HCT116 (cell line): ENCODE measurements around the gene GPR173. TPM values are rescaled to one million over a fixed set of nuclear protein-coding genes. Genes with fewer than 3 reads are reported as not detected.

Source experiments
- ATAC-seq: fragments of 200-7000 bp; cut with Tn5 transposase; 2 replicates; pipeline ENCODE4 v1.9.1; 2020; ENCODE audit warnings: mild to moderate bottlenecking, moderate library complexity
- BruUV-seq: library from RNA; stranded (reverse); fragments of 400-500 nt; replicated peaks from 2 replicates; lab custom pipeline; 2021; lab: Mats Ljungman, UMichigan
- CTCF ChIA-PET: fragments of 300-600 bp; sonication (Branson Sonifier 250); formaldehyde crosslinking; loops from one replicate; lab custom pipeline; 2021; ENCODE audit warnings: antibody characterized with exemption; lab: Charles Lee
- POLR2A ChIA-PET: fragments of 300-600, 350-600 bp; sonication (Branson Sonifier 250); formaldehyde crosslinking; loops from one replicate; lab custom pipeline; 2021; ENCODE audit warnings: antibody characterized with exemption; lab: Charles Lee
- RAD21 ChIA-PET, 2 experiments: fragments of 300-600 bp; sonication (Branson Sonifier 250); formaldehyde crosslinking; loops; one replicate each; lab custom pipeline; 2023; ENCODE audit warnings: low total read pairs in 2 of 2; ENCODE audit not compliant: uncharacterized antibody in 2 of 2, unreplicated experiment in 2 of 2, low non-redundant PET in 1 of 2; lab: Charles Lee
- DNase-seq: peaks from one replicate; pipeline ENCODE4 v3.0.0-alpha.2; 2010; ENCODE audit warnings: low read depth, low spot score
- H2AFZ ChIP-seq: fragments of 200-600 bp; shearing (Covaris generic), sonication (generic); 2 replicates; pipeline ENCODE4 v1.6.1; 2017; ENCODE audit warnings: low read depth, mixed run types, mixed read lengths, antibody characterized with exemption, low read length; ENCODE audit not compliant: poor library complexity, severe bottlenecking
- H3K27ac ChIP-seq: 2 replicates; pipeline ENCODE4 v1.5.1; 2012; ENCODE audit warnings: low read depth, low read length
- H3K27me3 ChIP-seq: fragments of 200-600 bp; sonication (generic); 2 replicates; pipeline ENCODE4 v1.6.1; 2016; ENCODE audit warnings: mixed run types, low read length, mixed read lengths; ENCODE audit not compliant: insufficient read depth
- H3K36me3 ChIP-seq, 2 experiments: fragments of 200-500 bp in 1 of 2; fragments of 200-600 bp in 1 of 2; sonication (Bioruptor generic) in 1 of 2; sonication (generic) in 1 of 2; 2 replicates each; pipeline versions ENCODE4 v1.5.1 to v1.6.1; 2014 to 2016; ENCODE audit warnings: low read length in 2 of 2, inconsistent platforms in 1 of 2, mixed read lengths in 1 of 2, mixed run types in 1 of 2; ENCODE audit not compliant: insufficient read depth in 2 of 2, control insufficient read depth in 1 of 2
- H3K4me1 ChIP-seq, 2 experiments: fragments of 200-600 bp in 1 of 2; sonication (generic) in 1 of 2; 2 replicates each; pipeline versions ENCODE4 v1.5.1 to v1.6.1; 2012 to 2017; ENCODE audit warnings: low read length in 2 of 2, inconsistent platforms in 1 of 2, mild to moderate bottlenecking in 1 of 2, mixed read lengths in 1 of 2, mixed run types in 1 of 2, moderate library complexity in 1 of 2; ENCODE audit not compliant: insufficient read depth in 2 of 2, control insufficient read depth in 1 of 2
- H3K4me2 ChIP-seq: fragments of 200-600 bp; sonication (generic); 2 replicates; pipeline ENCODE4 v1.6.1; 2017; ENCODE audit warnings: mixed run types, low read length, mixed read lengths
- H3K4me3 ChIP-seq, 2 experiments: fragments of 200-600 bp in 1 of 2; sonication (generic) in 1 of 2; replicated peaks in 1 of 2; 2 replicates each; pipeline ENCODE4 v1.5.1; 2011 to 2016; ENCODE audit warnings: low read length in 2 of 2, control low read depth in 1 of 2, low read depth in 1 of 2, mild to moderate bottlenecking in 1 of 2, mixed read lengths in 1 of 2, mixed run types in 1 of 2
- H3K79me2 ChIP-seq: fragments of 200-600 bp; sonication (generic); 2 replicates; pipeline ENCODE4 v1.6.1; 2017; ENCODE audit warnings: mild to moderate bottlenecking, mixed run types, low read length, moderate library complexity, mixed read lengths; ENCODE audit not compliant: insufficient read depth
- H3K9ac ChIP-seq: fragments of 200-600 bp; sonication (generic); 2 replicates; pipeline ENCODE4 v1.6.1; 2016; ENCODE audit warnings: low read length, mixed read lengths
- H3K9me2 ChIP-seq: fragments of 200-600 bp; sonication (generic), shearing (Covaris generic); 2 replicates; pipeline ENCODE4 v1.6.1; 2017; ENCODE audit warnings: mixed run types, mild to moderate bottlenecking, moderate library complexity; ENCODE audit not compliant: insufficient read depth
- H3K9me3 ChIP-seq, 2 experiments: fragments of 200-500 bp in 1 of 2; fragments of 200-600 bp in 1 of 2; sonication (Bioruptor generic) in 1 of 2; sonication (generic) in 1 of 2; 2 replicates each; pipeline ENCODE4 v1.6.1; 2014 to 2017; ENCODE audit warnings: low read length in 2 of 2, mixed read lengths in 2 of 2, inconsistent platforms in 1 of 2, low read depth in 1 of 2, mild to moderate bottlenecking in 1 of 2, mixed run types in 1 of 2, moderate library complexity in 1 of 2; ENCODE audit not compliant: control insufficient read depth in 1 of 2, insufficient read depth in 1 of 2
- H4K20me1 ChIP-seq: fragments of 200-600 bp; sonication (generic), shearing (Covaris generic); 2 replicates; pipeline ENCODE4 v1.6.1; 2017; ENCODE audit warnings: mixed run types, mild to moderate bottlenecking, moderate library complexity; ENCODE audit not compliant: insufficient read depth
- ATF3 ChIP-seq: IDR thresholded peaks from 2 replicates; pipeline ENCODE4 v1.6.1; 2012
- CTCF ChIP-seq, 3 experiments: fragments of 200-600 bp in 1 of 3; sonication (generic) in 1 of 3; IDR thresholded peaks in 2 of 3; conservative IDR thresholded peaks in 1 of 3; 2 replicates each; pipeline ENCODE4 v1.5.1; 2012 to 2017; ENCODE audit warnings: low read depth in 2 of 3, low read length in 2 of 3, antibody characterized with exemption in 1 of 3, borderline replicate concordance in 1 of 3, control low read depth in 1 of 3, mild to moderate bottlenecking in 1 of 3, mixed read lengths in 1 of 3, mixed run types in 1 of 3, moderate library complexity in 1 of 3; ENCODE audit not compliant: insufficient read depth in 1 of 3
- JUND ChIP-seq: IDR thresholded peaks from 2 replicates; pipeline ENCODE4 v1.6.1; 2012
- POLR2AphosphoS5 ChIP-seq: IDR thresholded peaks from 2 replicates; pipeline ENCODE4 v1.6.1; 2011; ENCODE audit warnings: mild to moderate bottlenecking, low read depth, low read length, moderate library complexity
- SP1 ChIP-seq: IDR thresholded peaks from 2 replicates; pipeline ENCODE4 v1.6.1; 2012; ENCODE audit warnings: low read depth
- intact Hi-C: fragments of 100-400 bp; cut with micrococcal nuclease; formaldehyde crosslinking; loops from 2 replicates; pipeline ENCODE4 v1.10.0; 2022
- total RNA-seq: library from RNA; stranded (reverse); gene quantifications from one replicate; pipeline ENCODE4 v1.2.1, GENCODE V29; 2021; ENCODE audit not compliant: unreplicated experiment

The GPR173 gene
- total RNA-seq, 1 experiment from 2014 or later = 3.4 TPM

- no peak for DNase-seq
- Histone ChIP-seq H3K9me2 (no peaks in the 10 kb centered on the region), H3K9ac (no peak overlapping the region), H3K27me3 (no peaks in the 10 kb centered on the region), H3K4me1 (peaks cover 4 to 26% of the 10 kb centered on the region in 2 experiments; a peak in 3 of 4 replicates), H3K27ac (no peak overlapping the region), H4K20me1 (no peaks in the 10 kb centered on the region), H3K36me3 (no peaks in the 10 kb centered on the region), H2AFZ (no peak overlapping the region), H3K4me3 (no peak overlapping the region), H3K9me3 (no peaks in the 10 kb centered on the region), H3K79me2 (no peaks in the 10 kb centered on the region), H3K4me2 (no peak overlapping the region)
- no TSS peak for BruUV-seq
- ChIA-PET POLR2A (no interaction called here), RAD21 (no interaction called here), CTCF (no interaction called here)
- ATAC-seq = no peak
- intact Hi-C loops = no loop called here
- TF ChIP-seq SP1 = no peak
- 0 out of 2 replicates have a peak, but pooled peaks have one; percentile 10 for TF ChIP-seq JUND
These were observed 26.4 kb downstream of the GPR173 start for GRCh38 chrX:53075011-53075410.

- CTCF ChIA-PET = no interaction called here
- RAD21 ChIA-PET = no interaction called here
- H3K9ac ChIP-seq = no peak overlapping the region
- H3K9me2 ChIP-seq = no peaks in the 10 kb centered on the region
- no peaks in the 10 kb centered on the region for H3K27me3 ChIP-seq
- H3K4me3 ChIP-seq = no peak overlapping the region
- H3K4me1 ChIP-seq = peaks cover 4 to 25% of the 10 kb centered on the region in 2 experiments; a peak in 3 of 4 replicates
- H4K20me1 ChIP-seq = no peaks in the 10 kb centered on the region
- H3K27ac ChIP-seq = no peak overlapping the region
- no peak overlapping the region for H3K4me2 ChIP-seq
- DNase-seq = no peak
- no peak overlapping the region for H2AFZ ChIP-seq
- intact Hi-C loops = no loop called here
- POLR2A ChIA-PET = no interaction called here
- H3K36me3 ChIP-seq = no peaks in the 10 kb centered on the region
- TF ChIP-seq POLR2AphosphoS5 (no peak), ATF3 (no peak), CTCF (IDR thresholded peaks at IDR 0.05 in 2 of 3, conservative IDR thresholded peaks at IDR 0.05 in 1 of 3; ENCODE audit: borderline replicate concordance in 1 of 3, insufficient read depth in 1 of 3, low read depth in 2 of 3, low read length in 2 of 3) (no peak)
- TF ChIP-seq, all 23 proteins: peak for 0
- no TSS peak for BruUV-seq
- no peak for ATAC-seq
- Histone ChIP-seq H3K9me3 (no peaks in the 10 kb centered on the region), H3K79me2 (no peaks in the 10 kb centered on the region)
These were observed 28.1 kb downstream of the GPR173 start for GRCh38 chrX:53076671-53077070.
